Measurements from ENCODE around the gene RNASE8. TPM values are rescaled to one million over a fixed set of nuclear protein-coding genes. Genes with fewer than 3 reads are reported as not detected.

RNASE8 gene
- total and polyA plus RNA-seq, 2 of the 8 experiments (the other 6 are each of a cell fraction or from before 2014, with no cell fraction given), result not detected

DNA sequence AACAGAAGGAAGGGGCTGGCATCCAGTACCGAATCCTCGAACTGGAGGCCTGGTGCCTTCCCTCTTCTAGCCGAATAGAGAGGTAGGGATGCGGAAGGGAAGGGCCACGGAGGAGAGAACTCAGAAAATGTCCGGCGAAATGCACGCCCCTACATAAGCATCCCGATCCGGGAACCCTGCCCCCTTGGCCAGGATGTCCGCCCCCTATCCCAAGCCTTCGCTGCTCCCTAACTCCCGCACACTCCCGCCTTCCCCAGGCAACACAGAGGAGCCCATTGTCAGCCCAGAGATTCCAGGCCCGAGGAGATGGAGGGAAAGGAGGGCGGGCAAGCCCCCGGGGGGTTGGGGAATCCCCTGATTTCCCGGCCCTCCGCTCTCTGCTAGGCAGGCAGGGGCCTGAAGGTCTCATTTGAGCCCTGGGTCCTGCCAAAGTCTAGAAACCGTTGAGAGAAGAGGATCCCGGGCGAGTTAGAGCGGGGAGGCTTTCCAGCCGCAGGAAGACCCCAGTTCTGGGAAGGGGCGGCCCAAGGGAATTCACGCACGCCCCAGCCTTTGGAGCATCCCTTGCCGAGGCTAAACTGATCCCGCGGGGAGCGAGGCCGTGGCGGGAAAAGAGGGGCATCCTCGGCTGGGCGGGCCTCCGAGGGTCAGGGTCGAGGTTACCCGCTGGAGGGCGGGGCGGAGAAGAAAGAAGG is 11.9 kb downstream of the RNASE8 start (continued):
- no peak for TF ChIP-seq SRF (IDR thresholded peaks at IDR 0.05; ENCODE audit: low read depth, low read length)
- no peak for TF ChIP-seq BACH1 (IDR thresholded peaks at IDR 0.05; ENCODE audit: low read length)
- TF ChIP-seq, protein P1, sequence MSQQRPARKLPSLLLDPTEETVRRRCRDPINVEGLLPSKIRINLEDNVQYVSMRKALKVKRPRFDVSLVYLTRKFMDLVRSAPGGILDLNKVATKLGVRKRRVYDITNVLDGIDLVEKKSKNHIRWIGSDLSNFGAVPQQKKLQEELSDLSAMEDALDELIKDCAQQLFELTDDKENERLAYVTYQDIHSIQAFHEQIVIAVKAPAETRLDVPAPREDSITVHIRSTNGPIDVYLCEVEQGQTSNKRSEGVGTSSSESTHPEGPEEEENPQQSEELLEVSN (IDR thresholded peaks at IDR 0.05), result no peak
- no peak for TF ChIP-seq KDM1A (IDR thresholded peaks at IDR 0.05; ENCODE audit: borderline replicate concordance, low read length)
- no peak for TF ChIP-seq RAD21 (IDR thresholded peaks at IDR 0.05 in 1 of 2, conservative IDR thresholded peaks at IDR 0.05 in 1 of 2; ENCODE audit: low read depth in 2 of 2, low read length in 2 of 2)
- TF ChIP-seq, protein P2, sequence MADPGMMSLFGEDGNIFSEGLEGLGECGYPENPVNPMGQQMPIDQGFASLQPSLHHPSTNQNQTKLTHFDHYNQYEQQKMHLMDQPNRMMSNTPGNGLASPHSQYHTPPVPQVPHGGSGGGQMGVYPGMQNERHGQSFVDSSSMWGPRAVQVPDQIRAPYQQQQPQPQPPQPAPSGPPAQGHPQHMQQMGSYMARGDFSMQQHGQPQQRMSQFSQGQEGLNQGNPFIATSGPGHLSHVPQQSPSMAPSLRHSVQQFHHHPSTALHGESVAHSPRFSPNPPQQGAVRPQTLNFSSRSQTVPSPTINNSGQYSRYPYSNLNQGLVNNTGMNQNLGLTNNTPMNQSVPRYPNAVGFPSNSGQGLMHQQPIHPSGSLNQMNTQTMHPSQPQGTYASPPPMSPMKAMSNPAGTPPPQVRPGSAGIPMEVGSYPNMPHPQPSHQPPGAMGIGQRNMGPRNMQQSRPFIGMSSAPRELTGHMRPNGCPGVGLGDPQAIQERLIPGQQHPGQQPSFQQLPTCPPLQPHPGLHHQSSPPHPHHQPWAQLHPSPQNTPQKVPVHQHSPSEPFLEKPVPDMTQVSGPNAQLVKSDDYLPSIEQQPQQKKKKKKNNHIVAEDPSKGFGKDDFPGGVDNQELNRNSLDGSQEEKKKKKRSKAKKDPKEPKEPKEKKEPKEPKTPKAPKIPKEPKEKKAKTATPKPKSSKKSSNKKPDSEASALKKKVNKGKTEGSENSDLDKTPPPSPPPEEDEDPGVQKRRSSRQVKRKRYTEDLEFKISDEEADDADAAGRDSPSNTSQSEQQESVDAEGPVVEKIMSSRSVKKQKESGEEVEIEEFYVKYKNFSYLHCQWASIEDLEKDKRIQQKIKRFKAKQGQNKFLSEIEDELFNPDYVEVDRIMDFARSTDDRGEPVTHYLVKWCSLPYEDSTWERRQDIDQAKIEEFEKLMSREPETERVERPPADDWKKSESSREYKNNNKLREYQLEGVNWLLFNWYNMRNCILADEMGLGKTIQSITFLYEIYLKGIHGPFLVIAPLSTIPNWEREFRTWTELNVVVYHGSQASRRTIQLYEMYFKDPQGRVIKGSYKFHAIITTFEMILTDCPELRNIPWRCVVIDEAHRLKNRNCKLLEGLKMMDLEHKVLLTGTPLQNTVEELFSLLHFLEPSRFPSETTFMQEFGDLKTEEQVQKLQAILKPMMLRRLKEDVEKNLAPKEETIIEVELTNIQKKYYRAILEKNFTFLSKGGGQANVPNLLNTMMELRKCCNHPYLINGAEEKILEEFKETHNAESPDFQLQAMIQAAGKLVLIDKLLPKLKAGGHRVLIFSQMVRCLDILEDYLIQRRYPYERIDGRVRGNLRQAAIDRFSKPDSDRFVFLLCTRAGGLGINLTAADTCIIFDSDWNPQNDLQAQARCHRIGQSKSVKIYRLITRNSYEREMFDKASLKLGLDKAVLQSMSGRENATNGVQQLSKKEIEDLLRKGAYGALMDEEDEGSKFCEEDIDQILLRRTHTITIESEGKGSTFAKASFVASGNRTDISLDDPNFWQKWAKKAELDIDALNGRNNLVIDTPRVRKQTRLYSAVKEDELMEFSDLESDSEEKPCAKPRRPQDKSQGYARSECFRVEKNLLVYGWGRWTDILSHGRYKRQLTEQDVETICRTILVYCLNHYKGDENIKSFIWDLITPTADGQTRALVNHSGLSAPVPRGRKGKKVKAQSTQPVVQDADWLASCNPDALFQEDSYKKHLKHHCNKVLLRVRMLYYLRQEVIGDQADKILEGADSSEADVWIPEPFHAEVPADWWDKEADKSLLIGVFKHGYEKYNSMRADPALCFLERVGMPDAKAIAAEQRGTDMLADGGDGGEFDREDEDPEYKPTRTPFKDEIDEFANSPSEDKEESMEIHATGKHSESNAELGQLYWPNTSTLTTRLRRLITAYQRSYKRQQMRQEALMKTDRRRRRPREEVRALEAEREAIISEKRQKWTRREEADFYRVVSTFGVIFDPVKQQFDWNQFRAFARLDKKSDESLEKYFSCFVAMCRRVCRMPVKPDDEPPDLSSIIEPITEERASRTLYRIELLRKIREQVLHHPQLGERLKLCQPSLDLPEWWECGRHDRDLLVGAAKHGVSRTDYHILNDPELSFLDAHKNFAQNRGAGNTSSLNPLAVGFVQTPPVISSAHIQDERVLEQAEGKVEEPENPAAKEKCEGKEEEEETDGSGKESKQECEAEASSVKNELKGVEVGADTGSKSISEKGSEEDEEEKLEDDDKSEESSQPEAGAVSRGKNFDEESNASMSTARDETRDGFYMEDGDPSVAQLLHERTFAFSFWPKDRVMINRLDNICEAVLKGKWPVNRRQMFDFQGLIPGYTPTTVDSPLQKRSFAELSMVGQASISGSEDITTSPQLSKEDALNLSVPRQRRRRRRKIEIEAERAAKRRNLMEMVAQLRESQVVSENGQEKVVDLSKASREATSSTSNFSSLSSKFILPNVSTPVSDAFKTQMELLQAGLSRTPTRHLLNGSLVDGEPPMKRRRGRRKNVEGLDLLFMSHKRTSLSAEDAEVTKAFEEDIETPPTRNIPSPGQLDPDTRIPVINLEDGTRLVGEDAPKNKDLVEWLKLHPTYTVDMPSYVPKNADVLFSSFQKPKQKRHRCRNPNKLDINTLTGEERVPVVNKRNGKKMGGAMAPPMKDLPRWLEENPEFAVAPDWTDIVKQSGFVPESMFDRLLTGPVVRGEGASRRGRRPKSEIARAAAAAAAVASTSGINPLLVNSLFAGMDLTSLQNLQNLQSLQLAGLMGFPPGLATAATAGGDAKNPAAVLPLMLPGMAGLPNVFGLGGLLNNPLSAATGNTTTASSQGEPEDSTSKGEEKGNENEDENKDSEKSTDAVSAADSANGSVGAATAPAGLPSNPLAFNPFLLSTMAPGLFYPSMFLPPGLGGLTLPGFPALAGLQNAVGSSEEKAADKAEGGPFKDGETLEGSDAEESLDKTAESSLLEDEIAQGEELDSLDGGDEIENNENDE (IDR thresholded peaks at IDR 0.05; ENCODE audit: insufficient replicate concordance, low read length), result no peak
- no peak for TF ChIP-seq EGR1 (IDR thresholded peaks at IDR 0.05; ENCODE audit: borderline replicate concordance, low read depth, low read length)
- no peak for TF ChIP-seq RXRA (IDR thresholded peaks at IDR 0.05; ENCODE audit: insufficient read depth, low read depth, low read length)
- no peak for TF ChIP-seq SP2 (IDR thresholded peaks at IDR 0.05; ENCODE audit: low read length)
- TF ChIP-seq SUZ12 (IDR thresholded peaks at IDR 0.05; ENCODE audit: low read length), result no peak
